ENCODE results near the gene DHX8. TPM values are rescaled to one million over a fixed set of nuclear protein-coding genes. Genes with fewer than 3 reads are reported as not detected.

The DHX8 gene
- total and polyA plus RNA-seq, 2 donors: 33.6 to 42.2 TPM

GRCh38 chr17:43573579-43574321, 90.0 kb downstream of the DHX8 start:
- Histone ChIP-seq H3K27me3 (ENCODE audit: control insufficient read depth in 2 of 2, insufficient read depth in 1 of 2, low read length in 1 of 2) (peaks cover 0 to 8% of the 10 kb centered on the region in 2 donors), H3K27ac (ENCODE audit: low read depth in 1 of 2, low read length in 1 of 2) (no peak overlapping the region), H3K4me1 (ENCODE audit: control insufficient read depth in 2 of 2, insufficient read depth in 2 of 2, low read length in 2 of 2) (peaks cover 0 to 8% of the 10 kb centered on the region in 2 donors), H3K9me3 (ENCODE audit: control insufficient read depth in 2 of 2, insufficient read depth in 1 of 2, low read length in 1 of 2) (no peaks in the 10 kb centered on the region), H3K4me3 (ENCODE audit: low read length in 2 of 2) (no peak overlapping the region), H3K36me3 (ENCODE audit: control insufficient read depth in 2 of 2, insufficient read depth in 2 of 2, low read length in 1 of 2) (no peaks in the 10 kb centered on the region)
- WGBS: 74% methylated on average over 7 of the region's 7 CpGs
- DNase-seq (ENCODE audit: low read depth in 6 of 9, low spot score in 9 of 9): no peak

- DNase-seq (ENCODE audit: low read depth in 6 of 9, low spot score in 9 of 9): no peak
- H3K4me3 ChIP-seq (ENCODE audit: low read length in 2 of 2): no peak overlapping the region
- no peak overlapping the region for H3K27ac ChIP-seq (ENCODE audit: low read depth in 1 of 2, low read length in 1 of 2)
- no peaks in the 10 kb centered on the region for H3K36me3 ChIP-seq (ENCODE audit: control insufficient read depth in 2 of 2, insufficient read depth in 2 of 2, low read length in 1 of 2)
- H3K4me1 ChIP-seq (ENCODE audit: control insufficient read depth in 2 of 2, insufficient read depth in 2 of 2, low read length in 2 of 2): peaks cover 0 to 11% of the 10 kb centered on the region in 2 donors
- peaks cover 0 to 14% of the 10 kb centered on the region in 2 donors for H3K27me3 ChIP-seq (ENCODE audit: control insufficient read depth in 2 of 2, insufficient read depth in 1 of 2, low read length in 1 of 2)
- 87% methylated on average over 13 of the region's 13 CpGs for WGBS
- H3K9me3 ChIP-seq (ENCODE audit: control insufficient read depth in 2 of 2, insufficient read depth in 1 of 2, low read length in 1 of 2): no peaks in the 10 kb centered on the region
These were observed 90.6 kb downstream of the DHX8 start for GRCh38 chr17:43574348-43574747.

GRCh38 chr17:43574896-43575525, 91.2 kb downstream of the DHX8 start:
- Histone ChIP-seq H3K4me1 (ENCODE audit: control insufficient read depth in 2 of 2, insufficient read depth in 2 of 2, low read length in 2 of 2) (peaks cover 0 to 11% of the 10 kb centered on the region in 2 donors), H3K27ac (ENCODE audit: low read depth in 1 of 2, low read length in 1 of 2) (no peak overlapping the region), H3K4me3 (ENCODE audit: low read length in 2 of 2) (no peak overlapping the region), H3K27me3 (ENCODE audit: control insufficient read depth in 2 of 2, insufficient read depth in 1 of 2, low read length in 1 of 2) (peaks cover 0 to 16% of the 10 kb centered on the region in 2 donors), H3K9me3 (ENCODE audit: control insufficient read depth in 2 of 2, insufficient read depth in 1 of 2, low read length in 1 of 2) (no peaks in the 10 kb centered on the region), H3K36me3 (ENCODE audit: control insufficient read depth in 2 of 2, insufficient read depth in 2 of 2, low read length in 1 of 2) (no peaks in the 10 kb centered on the region)
- 19% methylated on average over 5 of the region's 5 CpGs for WGBS
- DNase-seq (ENCODE audit: low read depth in 6 of 9, low spot score in 9 of 9): no peak

Other genes with a start within 250 kb of the DHX8 start
- gene RNU2-1, start 250.0 kb upstream of the DHX8 start, total RNA-seq: not detected
- not detected for gene RNU2-1, start 250.0 kb upstream of the DHX8 start, polyA plus RNA-seq
- gene ARL4D, start 85.0 kb upstream of the DHX8 start, total RNA-seq: 1.7 TPM
- 26.8 TPM for gene ARL4D, start 85.0 kb upstream of the DHX8 start, polyA plus RNA-seq
- gene ETV4, start 62.4 kb downstream of the DHX8 start, total RNA-seq: 0.38 TPM
- gene ETV4, start 62.4 kb downstream of the DHX8 start, polyA plus RNA-seq: 0.34 TPM
- gene MEOX1, start 177.9 kb downstream of the DHX8 start, total RNA-seq: 9.0 TPM
- 2.1 TPM for gene MEOX1, start 177.9 kb downstream of the DHX8 start, polyA plus RNA-seq

Data from thymus (tissue), 11 donors.